ENCODE results near the gene PCDH18. TPM values are rescaled to one million over a fixed set of nuclear protein-coding genes. Genes with fewer than 3 reads are reported as not detected.

PCDH18 gene, protein sequence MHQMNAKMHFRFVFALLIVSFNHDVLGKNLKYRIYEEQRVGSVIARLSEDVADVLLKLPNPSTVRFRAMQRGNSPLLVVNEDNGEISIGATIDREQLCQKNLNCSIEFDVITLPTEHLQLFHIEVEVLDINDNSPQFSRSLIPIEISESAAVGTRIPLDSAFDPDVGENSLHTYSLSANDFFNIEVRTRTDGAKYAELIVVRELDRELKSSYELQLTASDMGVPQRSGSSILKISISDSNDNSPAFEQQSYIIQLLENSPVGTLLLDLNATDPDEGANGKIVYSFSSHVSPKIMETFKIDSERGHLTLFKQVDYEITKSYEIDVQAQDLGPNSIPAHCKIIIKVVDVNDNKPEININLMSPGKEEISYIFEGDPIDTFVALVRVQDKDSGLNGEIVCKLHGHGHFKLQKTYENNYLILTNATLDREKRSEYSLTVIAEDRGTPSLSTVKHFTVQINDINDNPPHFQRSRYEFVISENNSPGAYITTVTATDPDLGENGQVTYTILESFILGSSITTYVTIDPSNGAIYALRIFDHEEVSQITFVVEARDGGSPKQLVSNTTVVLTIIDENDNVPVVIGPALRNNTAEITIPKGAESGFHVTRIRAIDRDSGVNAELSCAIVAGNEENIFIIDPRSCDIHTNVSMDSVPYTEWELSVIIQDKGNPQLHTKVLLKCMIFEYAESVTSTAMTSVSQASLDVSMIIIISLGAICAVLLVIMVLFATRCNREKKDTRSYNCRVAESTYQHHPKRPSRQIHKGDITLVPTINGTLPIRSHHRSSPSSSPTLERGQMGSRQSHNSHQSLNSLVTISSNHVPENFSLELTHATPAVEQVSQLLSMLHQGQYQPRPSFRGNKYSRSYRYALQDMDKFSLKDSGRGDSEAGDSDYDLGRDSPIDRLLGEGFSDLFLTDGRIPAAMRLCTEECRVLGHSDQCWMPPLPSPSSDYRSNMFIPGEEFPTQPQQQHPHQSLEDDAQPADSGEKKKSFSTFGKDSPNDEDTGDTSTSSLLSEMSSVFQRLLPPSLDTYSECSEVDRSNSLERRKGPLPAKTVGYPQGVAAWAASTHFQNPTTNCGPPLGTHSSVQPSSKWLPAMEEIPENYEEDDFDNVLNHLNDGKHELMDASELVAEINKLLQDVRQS
- total RNA-seq (2022) (3.5 and 4.9 TPM in 2 replicates), Bru-seq, nascent RNA (percentile 56 among the genes with signal in this experiment), BruChase-seq, experiment 1, labeled RNA remaining after a 6-hour chase (percentile 25 among the genes with signal in this experiment), BruChase-seq, experiment 2, labeled RNA remaining after a 2-hour chase (percentile 62 among the genes with signal in this experiment)
- long read RNA-seq, full-length matches to known transcripts: 4 of 4 reads
- long read RNA-seq, partial matches to known transcripts: 0 of 4 reads
- long read RNA-seq, other reads (novel, unspliced or antisense): 0 of 4 reads

- TSS peak; percentile 65 for BruUV-seq (replicated peaks)
- DNase-seq (ENCODE audit: unreplicated experiment): peak; percentile 64
- TF ChIP-seq CTCF (IDR thresholded peaks at IDR 0.05; ENCODE audit: unreplicated experiment): no peak
- no peak within 1 kb of the TSS for H3K4me3 Mint-ChIP-seq (ENCODE audit: unreplicated experiment)
- ChIA-PET CTCF (interaction anchor here (0.8 to 2.0 kb wide), 5 partner anchors 10 to 408 kb away, joined by 3 to 7 read pairs (median 3); no protein-coding TSS in a partner anchor), POLR2A (interaction anchor here (0.5 to 1.5 kb wide), 9 partner anchors 8 to 755 kb away, joined by 3 to 4 read pairs (median 3); no protein-coding TSS in a partner anchor)
- H3K4me1 Mint-ChIP-seq (ENCODE audit: insufficient read depth, unreplicated experiment): no peaks in the 10 kb centered on the region
- no peak within 1 kb of the TSS for H3K27ac Mint-ChIP-seq (ENCODE audit: low read depth, unreplicated experiment)
- intact Hi-C loops (cut with micrococcal nuclease): loop anchor here (1.0 to 5.0 kb wide), 2 partner anchors 249 to 305 kb away; no protein-coding TSS in a partner anchor
- H3K27me3 Mint-ChIP-seq (ENCODE audit: insufficient read depth, unreplicated experiment): no peaks in the 10 kb centered on the region
- H3K9me3 Mint-ChIP-seq (ENCODE audit: unreplicated experiment): no peaks in the 10 kb centered on the region
- peaks cover 16% of the 10 kb centered on the region for H3K36me3 Mint-ChIP-seq (ENCODE audit: insufficient read depth, unreplicated experiment)
Measured at GRCh38 chr4:137531986-137532868, at the start of gene PCDH18. TSS of gene PCDH18 (minus strand) at chr4:137532494. CDS start at chr4:137532088, 406 bp downstream.

DNA sequence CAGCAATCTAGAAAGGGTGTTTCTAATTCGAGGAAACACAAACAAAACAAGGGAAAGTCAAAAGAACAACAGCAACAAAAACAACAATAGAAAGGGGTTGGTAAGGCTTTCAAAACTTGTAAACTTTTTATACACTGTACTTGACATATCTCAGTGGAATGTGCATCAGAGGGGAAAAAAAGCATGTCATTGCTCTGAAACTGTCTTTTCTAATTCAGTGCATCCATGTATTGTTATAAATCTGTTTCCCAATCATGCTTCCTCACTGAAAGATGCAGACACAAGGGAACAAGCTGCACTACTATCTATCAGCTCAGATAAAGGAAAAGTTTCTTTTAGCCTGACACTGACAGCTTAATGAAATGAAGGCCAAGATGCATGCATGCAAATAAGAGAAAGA is 44.2 kb upstream of the PCDH18 start:
- intact Hi-C loops (cut with micrococcal nuclease): no loop called here
- Mint-ChIP-seq H3K27me3 (ENCODE audit: insufficient read depth, unreplicated experiment) (no peaks in the 10 kb centered on the region), H3K9me3 (ENCODE audit: unreplicated experiment) (peaks cover 6% of the 10 kb centered on the region), H3K27ac (ENCODE audit: low read depth, unreplicated experiment) (no peak overlapping the region), H3K4me1 (ENCODE audit: insufficient read depth, unreplicated experiment) (no peaks in the 10 kb centered on the region), H3K36me3 (ENCODE audit: insufficient read depth, unreplicated experiment) (no peaks in the 10 kb centered on the region), H3K4me3 (ENCODE audit: unreplicated experiment) (no peak overlapping the region)
- POLR2A ChIA-PET: no interaction called here
- no peak for DNase-seq (ENCODE audit: unreplicated experiment)
- no peak for TF ChIP-seq CTCF (IDR thresholded peaks at IDR 0.05; ENCODE audit: unreplicated experiment)
- BruUV-seq (replicated peaks): no TSS peak
- CTCF ChIA-PET: interaction anchor here (0.6 kb wide), 1 partner anchor 129 kb away, joined by 3 read pairs; no protein-coding TSS in a partner anchor

- Mint-ChIP-seq H3K27ac (ENCODE audit: low read depth, unreplicated experiment) (no peak overlapping the region), H3K4me1 (ENCODE audit: insufficient read depth, unreplicated experiment) (no peaks in the 10 kb centered on the region), H3K27me3 (ENCODE audit: insufficient read depth, unreplicated experiment) (no peaks in the 10 kb centered on the region), H3K36me3 (ENCODE audit: insufficient read depth, unreplicated experiment) (no peaks in the 10 kb centered on the region), H3K4me3 (ENCODE audit: unreplicated experiment) (no peak overlapping the region), H3K9me3 (ENCODE audit: unreplicated experiment) (peaks cover 7% of the 10 kb centered on the region)
- intact Hi-C loops (cut with micrococcal nuclease): no loop called here
- DNase-seq (ENCODE audit: unreplicated experiment): no peak
- CTCF ChIA-PET: no interaction called here
- BruUV-seq (replicated peaks): no TSS peak
- POLR2A ChIA-PET: no interaction called here
- no peak for TF ChIP-seq CTCF (IDR thresholded peaks at IDR 0.05; ENCODE audit: unreplicated experiment)
Measured at GRCh38 chr4:137572647-137573046, 40.4 kb upstream of the PCDH18 start.
